Trophoblast cell (in vitro differentiated cells and primary cell): ENCODE results near the gene NCBP1.

Experiments
- DNase-seq, 2 donors: peaks; one replicate each; pipeline ENCODE4 v3.0.0-alpha.2; 2016
- H2AFZ ChIP-seq: 2 replicates; pipeline ENCODE4 v1.6.1; 2013; ENCODE audit warnings: low read length, moderate library complexity, mild to moderate bottlenecking; ENCODE audit not compliant: insufficient read depth, poor library complexity
- H2AK5ac ChIP-seq: 2 replicates; pipeline ENCODE4 v1.6.1; 2013; ENCODE audit warnings: mild to moderate bottlenecking, low read length
- H2BK120ac ChIP-seq: 2 replicates; pipeline ENCODE4 v1.6.1; 2013; ENCODE audit warnings: low read length, mild to moderate bottlenecking, moderate library complexity; ENCODE audit not compliant: insufficient read depth, poor library complexity
- H2BK12ac ChIP-seq: 2 replicates; pipeline ENCODE4 v1.6.1; 2013; ENCODE audit warnings: mild to moderate bottlenecking, low read length, moderate library complexity
- H2BK5ac ChIP-seq: 2 replicates; pipeline ENCODE4 v1.6.1; 2013; ENCODE audit warnings: low read length, low read depth, moderate library complexity, mild to moderate bottlenecking; ENCODE audit not compliant: poor library complexity
- H3K14ac ChIP-seq: 2 replicates; pipeline ENCODE4 v1.6.1; 2013; ENCODE audit warnings: mild to moderate bottlenecking, low read length
- H3K18ac ChIP-seq: 2 replicates; pipeline ENCODE4 v1.6.1; 2013; ENCODE audit warnings: mild to moderate bottlenecking, low read length
- H3K23ac ChIP-seq: 2 replicates; pipeline ENCODE4 v1.6.1; 2013; ENCODE audit warnings: low read length
- H3K27ac ChIP-seq: 2 replicates; pipeline ENCODE4 v1.5.1; 2013; ENCODE audit warnings: low read depth, mild to moderate bottlenecking, inconsistent platforms, low read length, moderate library complexity
- H3K27me3 ChIP-seq: 2 replicates; pipeline ENCODE4 v1.6.1; 2013; ENCODE audit warnings: inconsistent platforms, mild to moderate bottlenecking, low read length, moderate library complexity; ENCODE audit not compliant: insufficient read depth
- H3K36me3 ChIP-seq, 2 experiments: 1 replicate in 1 of 2; 2 replicates in 1 of 2; pipeline ENCODE4 v1.6.1; 2013; ENCODE audit warnings: low read length in 2 of 2, mild to moderate bottlenecking in 2 of 2, moderate library complexity in 1 of 2; ENCODE audit not compliant: insufficient read depth in 2 of 2, control insufficient read depth in 1 of 2
- H3K4ac ChIP-seq: 2 replicates; pipeline ENCODE4 v1.6.1; 2013; ENCODE audit warnings: low read depth, mild to moderate bottlenecking, low read length, moderate library complexity
- H3K4me1 ChIP-seq, 2 experiments: 1 replicate in 1 of 2; 2 replicates in 1 of 2; pipeline ENCODE4 v1.6.1; 2013; ENCODE audit warnings: low read length in 2 of 2, mild to moderate bottlenecking in 2 of 2, moderate library complexity in 1 of 2; ENCODE audit not compliant: insufficient read depth in 2 of 2, control insufficient read depth in 1 of 2
- H3K4me2 ChIP-seq: 2 replicates; pipeline ENCODE4 v1.6.1; 2013; ENCODE audit warnings: inconsistent platforms, mild to moderate bottlenecking, low read length, moderate library complexity
- H3K4me3 ChIP-seq: 2 replicates; pipeline ENCODE4 v1.5.1; 2013; ENCODE audit warnings: mild to moderate bottlenecking, low read depth, low read length, inconsistent platforms
- H3K79me1 ChIP-seq: one replicate; pipeline ENCODE4 v1.6.1; 2013; ENCODE audit warnings: low read length
- H3K79me2 ChIP-seq: 2 replicates; pipeline ENCODE4 v1.6.1; 2013; ENCODE audit warnings: low read length, mild to moderate bottlenecking; ENCODE audit not compliant: control insufficient read depth, insufficient read depth, poor library complexity
- H3K9ac ChIP-seq: 2 replicates; pipeline ENCODE4 v1.6.1; 2013; ENCODE audit warnings: mild to moderate bottlenecking, low read length
- H3K9me3 ChIP-seq: 2 replicates; pipeline ENCODE4 v1.6.1; 2013; ENCODE audit warnings: low read depth, mild to moderate bottlenecking, control low read depth, inconsistent platforms, low read length; ENCODE audit not compliant: insufficient read depth
- H4K12ac ChIP-seq: 2 replicates; pipeline ENCODE4 v1.6.1; 2013; ENCODE audit warnings: low read depth, mild to moderate bottlenecking, low read length, moderate library complexity
- H4K8ac ChIP-seq: 2 replicates; pipeline ENCODE4 v1.6.1; 2013; ENCODE audit warnings: low read depth, mild to moderate bottlenecking, low read length, moderate library complexity
- H4K91ac ChIP-seq: one replicate; pipeline ENCODE4 v1.6.1; 2013; ENCODE audit warnings: low read depth, mild to moderate bottlenecking, low read length, moderate library complexity
- WGBS: extraction: QIAGEN DNeasy Blood & Tissue Kit; methylation state at CpG from one replicate; pipeline ENCODE4 v1.1.7; 2013; ENCODE audit warnings: missing lambda C conversion rate; ENCODE audit not compliant: insufficient read length, insufficient coverage; ENCODE audit errors: extremely low coverage; 5-methylcytosine and 5-hydroxymethylcytosine counted together

The NCBP1 gene

DNA sequence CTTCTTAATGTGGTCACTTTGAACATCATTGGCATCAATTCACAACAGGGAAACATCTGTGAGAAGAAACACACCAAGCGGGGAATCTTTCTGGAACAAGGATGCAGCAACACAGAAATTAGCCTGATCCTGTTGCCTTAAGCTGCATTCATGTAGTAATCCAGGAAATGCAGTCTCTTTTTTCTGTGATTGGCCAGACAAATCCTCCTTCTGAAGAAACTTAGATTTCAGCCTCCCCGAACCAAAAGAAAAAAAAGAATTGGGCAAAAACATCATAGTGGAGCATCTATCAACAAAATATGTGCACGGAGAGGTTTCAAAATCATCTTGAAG is 70.7 kb downstream of the NCBP1 start:
- Histone ChIP-seq H3K4me1 (peaks cover 3 to 7% of the 10 kb centered on the region in 2 experiments), H3K4me3 (no peak overlapping the region), H3K27me3 (no peaks in the 10 kb centered on the region), H3K9ac (no peak overlapping the region), H3K4ac (no peak overlapping the region), H4K12ac (no peak overlapping the region), H3K14ac (no peak overlapping the region), H4K8ac (no peak overlapping the region), H3K18ac (no peak overlapping the region), H2BK5ac (no peak overlapping the region), H4K91ac (no peak overlapping the region), H2AFZ (no peak overlapping the region), H2BK120ac (no peak overlapping the region), H3K9me3 (no peaks in the 10 kb centered on the region), H3K36me3 (no peaks in the 10 kb centered on the region), H2AK5ac (no peak overlapping the region), H3K79me1 (no peaks in the 10 kb centered on the region), H3K27ac (no peak overlapping the region), H3K79me2 (no peaks in the 10 kb centered on the region), H3K4me2 (no peak overlapping the region), H2BK12ac (no peak overlapping the region), H3K23ac (no peak overlapping the region)
- no peak for DNase-seq
- WGBS = no CpG with 5 or more reads among the region's 3 CpGs

DNA sequence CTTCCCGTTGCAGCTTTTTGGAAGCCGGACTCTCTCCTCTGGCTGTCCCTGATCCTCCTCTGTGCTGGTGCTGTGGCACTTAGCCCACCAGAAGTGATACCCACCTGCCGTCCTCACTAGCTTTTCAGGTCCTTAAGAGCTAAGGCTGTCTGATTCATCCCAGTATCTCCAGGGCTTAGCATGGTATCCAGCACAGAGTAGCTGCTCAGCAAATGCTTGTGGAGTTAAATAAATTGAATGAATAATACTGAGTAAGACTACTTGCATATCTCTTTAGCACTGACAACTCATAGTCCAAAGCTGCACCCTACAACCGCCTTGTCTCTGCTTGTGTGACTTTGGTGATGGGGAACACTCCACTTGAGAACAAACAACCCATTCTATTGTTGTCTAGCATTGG is 71.2 kb downstream of the NCBP1 start:
- H3K79me1 ChIP-seq = no peaks in the 10 kb centered on the region
- no peaks in the 10 kb centered on the region for H3K27me3 ChIP-seq
- H2BK5ac ChIP-seq = no peak overlapping the region
- H4K91ac ChIP-seq = no peak overlapping the region
- no peak overlapping the region for H3K9ac ChIP-seq
- no peak for DNase-seq
- H3K23ac ChIP-seq = no peak overlapping the region
- no peak overlapping the region for H3K4ac ChIP-seq
- H2BK120ac ChIP-seq = no peak overlapping the region
- no peak overlapping the region for H3K18ac ChIP-seq
- WGBS = no CpG with 5 or more reads among the region's 4 CpGs
- H3K14ac ChIP-seq = no peak overlapping the region
- H3K36me3 ChIP-seq = no peaks in the 10 kb centered on the region
- no peak overlapping the region for H3K27ac ChIP-seq
- H4K8ac ChIP-seq = no peak overlapping the region
- H2AFZ ChIP-seq = no peak overlapping the region
- H2BK12ac ChIP-seq = no peak overlapping the region
- H3K79me2 ChIP-seq = no peaks in the 10 kb centered on the region
- no peak overlapping the region for H3K4me2 ChIP-seq
- H2AK5ac ChIP-seq = no peak overlapping the region
- peaks cover 3 to 7% of the 10 kb centered on the region in 2 experiments for H3K4me1 ChIP-seq
- no peak overlapping the region for H3K4me3 ChIP-seq
- no peaks in the 10 kb centered on the region for H3K9me3 ChIP-seq
- H4K12ac ChIP-seq = no peak overlapping the region

DNA sequence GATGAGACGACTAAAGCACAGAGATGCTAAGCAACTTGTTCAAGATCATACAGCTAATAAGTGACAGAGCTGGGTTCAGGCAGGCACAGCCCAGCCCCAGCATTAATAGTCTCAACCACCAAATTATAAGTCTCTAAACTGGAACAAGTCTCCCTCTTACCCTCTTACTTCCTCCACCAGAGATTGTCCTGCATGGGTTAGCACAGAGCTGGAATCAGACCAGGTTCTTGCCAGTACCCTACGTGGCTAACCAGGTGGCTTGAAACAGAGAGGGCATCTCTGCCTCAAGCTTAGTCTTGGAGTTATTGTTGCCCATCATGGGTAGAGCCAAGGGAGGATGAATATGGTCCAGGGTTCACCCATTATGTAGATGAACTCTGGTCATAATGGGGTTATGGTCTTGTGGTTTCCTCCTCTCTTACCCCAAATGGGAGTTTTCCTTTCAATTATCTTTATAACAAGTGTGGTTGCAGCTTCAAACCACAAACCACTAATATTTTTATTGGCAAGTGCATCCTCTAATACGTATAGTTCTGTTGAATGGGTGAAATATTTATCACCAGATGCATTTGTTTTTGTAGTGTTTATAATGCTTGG is 71.8 kb downstream of the NCBP1 start:
- WGBS = no CpG with 5 or more reads among the region's 3 CpGs
- no peak overlapping the region for H2BK12ac ChIP-seq

DNA sequence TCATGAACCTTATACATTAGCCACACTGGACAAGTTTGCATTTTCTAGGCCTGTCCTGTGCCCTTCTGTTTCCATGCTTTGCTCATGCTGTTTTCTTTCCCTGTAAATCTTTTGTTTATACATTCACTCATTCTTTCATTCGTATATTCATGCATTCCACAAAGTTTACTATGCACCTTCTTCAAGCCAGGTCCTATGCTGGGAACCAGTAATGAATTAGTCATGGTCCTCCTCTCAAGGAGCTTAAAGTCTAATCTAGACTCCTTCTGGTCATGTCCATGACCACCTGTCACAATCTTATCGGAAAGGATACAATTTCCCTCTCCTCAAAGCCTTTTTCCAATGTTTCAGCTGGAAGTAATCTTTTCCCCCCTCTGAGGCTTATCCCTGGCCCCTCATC is 72.6 kb downstream of the NCBP1 start:
- Histone ChIP-seq H3K4me2 (no peak overlapping the region), H3K14ac (no peak overlapping the region), H2BK5ac (no peak overlapping the region), H2AFZ (no peak overlapping the region), H3K36me3 (no peaks in the 10 kb centered on the region), H3K79me1 (no peaks in the 10 kb centered on the region), H3K23ac (no peak overlapping the region), H2AK5ac (no peak overlapping the region), H2BK12ac (no peak overlapping the region), H3K27ac (no peak overlapping the region), H3K4me1 (peaks cover 3 to 7% of the 10 kb centered on the region in 2 experiments), H3K4me3 (no peak overlapping the region), H2BK120ac (no peak overlapping the region), H3K9me3 (no peaks in the 10 kb centered on the region), H3K4ac (no peak overlapping the region), H3K18ac (no peak overlapping the region), H4K12ac (no peak overlapping the region), H3K27me3 (no peaks in the 10 kb centered on the region), H4K91ac (no peak overlapping the region), H4K8ac (no peak overlapping the region), H3K9ac (no peak overlapping the region), H3K79me2 (no peaks in the 10 kb centered on the region)
- no peak for DNase-seq
- WGBS = no CpG with 5 or more reads among the region's 2 CpGs

More for the DNA sequence above, 71.8 kb downstream of the NCBP1 start:
- peak overlapping the region; percentile 37 for H3K23ac ChIP-seq
- H3K27me3 ChIP-seq = no peaks in the 10 kb centered on the region
- no peak overlapping the region for H3K4me3 ChIP-seq
- no peaks in the 10 kb centered on the region for H3K9me3 ChIP-seq
- no peak overlapping the region for H4K12ac ChIP-seq
- no peak overlapping the region for H3K14ac ChIP-seq
- H3K4me1 ChIP-seq = peaks cover 3 to 7% of the 10 kb centered on the region in 2 experiments
- no peak overlapping the region for H2AFZ ChIP-seq
- no peaks in the 10 kb centered on the region for H3K79me2 ChIP-seq
- H3K36me3 ChIP-seq = no peaks in the 10 kb centered on the region
- H4K8ac ChIP-seq = no peak overlapping the region
- DNase-seq = no peak
- no peak overlapping the region for H2BK120ac ChIP-seq
- H3K79me1 ChIP-seq = no peaks in the 10 kb centered on the region
- no peak overlapping the region for H3K18ac ChIP-seq
- H3K9ac ChIP-seq = no peak overlapping the region
- H2AK5ac ChIP-seq = no peak overlapping the region
- no peak overlapping the region for H3K4me2 ChIP-seq
- no peak overlapping the region for H3K27ac ChIP-seq
- H4K91ac ChIP-seq = no peak overlapping the region
- no peak overlapping the region for H3K4ac ChIP-seq
- no peak overlapping the region for H2BK5ac ChIP-seq
